Measurements from ENCODE around the gene OPCML.

Gene OPCML

GRCh38 chr11:133507185-133507584 is 25.1 kb downstream of the OPCML start:
- TF ChIP-seq, protein P1, sequence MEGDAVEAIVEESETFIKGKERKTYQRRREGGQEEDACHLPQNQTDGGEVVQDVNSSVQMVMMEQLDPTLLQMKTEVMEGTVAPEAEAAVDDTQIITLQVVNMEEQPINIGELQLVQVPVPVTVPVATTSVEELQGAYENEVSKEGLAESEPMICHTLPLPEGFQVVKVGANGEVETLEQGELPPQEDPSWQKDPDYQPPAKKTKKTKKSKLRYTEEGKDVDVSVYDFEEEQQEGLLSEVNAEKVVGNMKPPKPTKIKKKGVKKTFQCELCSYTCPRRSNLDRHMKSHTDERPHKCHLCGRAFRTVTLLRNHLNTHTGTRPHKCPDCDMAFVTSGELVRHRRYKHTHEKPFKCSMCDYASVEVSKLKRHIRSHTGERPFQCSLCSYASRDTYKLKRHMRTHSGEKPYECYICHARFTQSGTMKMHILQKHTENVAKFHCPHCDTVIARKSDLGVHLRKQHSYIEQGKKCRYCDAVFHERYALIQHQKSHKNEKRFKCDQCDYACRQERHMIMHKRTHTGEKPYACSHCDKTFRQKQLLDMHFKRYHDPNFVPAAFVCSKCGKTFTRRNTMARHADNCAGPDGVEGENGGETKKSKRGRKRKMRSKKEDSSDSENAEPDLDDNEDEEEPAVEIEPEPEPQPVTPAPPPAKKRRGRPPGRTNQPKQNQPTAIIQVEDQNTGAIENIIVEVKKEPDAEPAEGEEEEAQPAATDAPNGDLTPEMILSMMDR (IDR thresholded peaks at IDR 0.05; ENCODE audit: low read depth, low read length, poor library complexity, severe bottlenecking) = no peak
- TF ChIP-seq EZH2phosphoT487 (IDR thresholded peaks at IDR 0.05; ENCODE audit: borderline replicate concordance, low read length) = no peak
- no peaks in the 10 kb centered on the region for H3K36me3 ChIP-seq (ENCODE audit: control insufficient read depth, low read length)
- H3F3A ChIP-seq (ENCODE audit: control insufficient read depth, insufficient read depth) = no peaks in the 10 kb centered on the region
- H4K20me1 ChIP-seq (ENCODE audit: control insufficient read depth, insufficient read depth, low read depth, low read length) = no peaks in the 10 kb centered on the region
- H3K4me3 ChIP-seq (ENCODE audit: low read length) = no peak overlapping the region
- H3K79me2 ChIP-seq (ENCODE audit: control insufficient read depth, low read length) = no peaks in the 10 kb centered on the region
- H3K4me1 ChIP-seq (ENCODE audit: control insufficient read depth, low read length) = no peaks in the 10 kb centered on the region
- no peaks in the 10 kb centered on the region for H3K9me2 ChIP-seq (replicated peaks; ENCODE audit: control insufficient read depth, low read length)
- no peak overlapping the region for H3K27ac ChIP-seq (ENCODE audit: low read depth, low read length)
- no peak overlapping the region for H3K4me2 ChIP-seq (ENCODE audit: low read length)
- no peaks in the 10 kb centered on the region for H3K9me3 ChIP-seq (ENCODE audit: control insufficient read depth, insufficient read depth, low read length)
- H3K27me3 ChIP-seq (ENCODE audit: control insufficient read depth, low read length) = no peaks in the 10 kb centered on the region

GRCh38 chr11:133506551-133507094 is 25.7 kb downstream of the OPCML start:
- H3K27ac ChIP-seq (ENCODE audit: low read depth, low read length) = no peak overlapping the region
- no peaks in the 10 kb centered on the region for H3K27me3 ChIP-seq (ENCODE audit: control insufficient read depth, low read length)
- TF ChIP-seq, protein P1 (IDR thresholded peaks at IDR 0.05; ENCODE audit: low read depth, low read length, poor library complexity, severe bottlenecking) = no peak
- no peak for TF ChIP-seq EZH2phosphoT487 (IDR thresholded peaks at IDR 0.05; ENCODE audit: borderline replicate concordance, low read length)
- no peaks in the 10 kb centered on the region for H3K36me3 ChIP-seq (ENCODE audit: control insufficient read depth, low read length)
- H3K4me3 ChIP-seq (ENCODE audit: low read length) = no peak overlapping the region
- H3K9me2 ChIP-seq (replicated peaks; ENCODE audit: control insufficient read depth, low read length) = no peaks in the 10 kb centered on the region
- H3K4me1 ChIP-seq (ENCODE audit: control insufficient read depth, low read length) = no peaks in the 10 kb centered on the region
- no peaks in the 10 kb centered on the region for H4K20me1 ChIP-seq (ENCODE audit: control insufficient read depth, insufficient read depth, low read depth, low read length)
- H3F3A ChIP-seq (ENCODE audit: control insufficient read depth, insufficient read depth) = no peaks in the 10 kb centered on the region
- H3K4me2 ChIP-seq (ENCODE audit: low read length) = no peak overlapping the region
- H3K9me3 ChIP-seq (ENCODE audit: control insufficient read depth, insufficient read depth, low read length) = no peaks in the 10 kb centered on the region
- H3K79me2 ChIP-seq (ENCODE audit: control insufficient read depth, low read length) = no peaks in the 10 kb centered on the region

DNA sequence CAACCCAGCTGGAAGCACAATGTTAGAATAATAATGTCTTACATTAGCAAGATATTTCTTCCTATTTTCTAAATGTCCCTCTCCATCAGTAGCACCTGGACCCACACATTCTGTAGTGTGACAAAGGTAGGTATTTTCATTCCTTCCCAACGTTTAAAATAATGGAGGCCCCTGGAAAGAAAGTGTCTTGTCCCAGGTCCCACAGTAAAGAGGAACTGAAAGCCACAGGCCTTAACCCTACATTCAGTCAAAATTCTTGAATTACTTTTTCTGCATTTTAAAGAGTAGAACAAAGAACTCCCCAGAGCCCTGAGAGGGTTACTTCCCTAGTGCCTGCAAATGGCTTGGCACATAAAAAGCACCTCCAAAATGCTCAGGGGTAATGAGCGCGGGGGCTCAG is 26.3 kb downstream of the OPCML start:
- no peaks in the 10 kb centered on the region for H3K36me3 ChIP-seq (ENCODE audit: control insufficient read depth, low read length)
- H3K4me1 ChIP-seq (ENCODE audit: control insufficient read depth, low read length) = no peaks in the 10 kb centered on the region
- H3K4me2 ChIP-seq (ENCODE audit: low read length) = no peak overlapping the region
- H3K27ac ChIP-seq (ENCODE audit: low read depth, low read length) = no peak overlapping the region
- no peak overlapping the region for H3K4me3 ChIP-seq (ENCODE audit: low read length)
- no peaks in the 10 kb centered on the region for H3F3A ChIP-seq (ENCODE audit: control insufficient read depth, insufficient read depth)
- H3K79me2 ChIP-seq (ENCODE audit: control insufficient read depth, low read length) = no peaks in the 10 kb centered on the region
- no peaks in the 10 kb centered on the region for H3K9me3 ChIP-seq (ENCODE audit: control insufficient read depth, insufficient read depth, low read length)
- no peaks in the 10 kb centered on the region for H3K27me3 ChIP-seq (ENCODE audit: control insufficient read depth, low read length)
- no peak for TF ChIP-seq EZH2phosphoT487 (IDR thresholded peaks at IDR 0.05; ENCODE audit: borderline replicate concordance, low read length)
- TF ChIP-seq, protein P1 (IDR thresholded peaks at IDR 0.05; ENCODE audit: low read depth, low read length, poor library complexity, severe bottlenecking) = no peak
- no peaks in the 10 kb centered on the region for H3K9me2 ChIP-seq (replicated peaks; ENCODE audit: control insufficient read depth, low read length)
- no peaks in the 10 kb centered on the region for H4K20me1 ChIP-seq (ENCODE audit: control insufficient read depth, insufficient read depth, low read depth, low read length)

Data from DOHH2 (cell line).